ENCODE measurements around the gene CARD6.

Gene CARD6

DNA sequence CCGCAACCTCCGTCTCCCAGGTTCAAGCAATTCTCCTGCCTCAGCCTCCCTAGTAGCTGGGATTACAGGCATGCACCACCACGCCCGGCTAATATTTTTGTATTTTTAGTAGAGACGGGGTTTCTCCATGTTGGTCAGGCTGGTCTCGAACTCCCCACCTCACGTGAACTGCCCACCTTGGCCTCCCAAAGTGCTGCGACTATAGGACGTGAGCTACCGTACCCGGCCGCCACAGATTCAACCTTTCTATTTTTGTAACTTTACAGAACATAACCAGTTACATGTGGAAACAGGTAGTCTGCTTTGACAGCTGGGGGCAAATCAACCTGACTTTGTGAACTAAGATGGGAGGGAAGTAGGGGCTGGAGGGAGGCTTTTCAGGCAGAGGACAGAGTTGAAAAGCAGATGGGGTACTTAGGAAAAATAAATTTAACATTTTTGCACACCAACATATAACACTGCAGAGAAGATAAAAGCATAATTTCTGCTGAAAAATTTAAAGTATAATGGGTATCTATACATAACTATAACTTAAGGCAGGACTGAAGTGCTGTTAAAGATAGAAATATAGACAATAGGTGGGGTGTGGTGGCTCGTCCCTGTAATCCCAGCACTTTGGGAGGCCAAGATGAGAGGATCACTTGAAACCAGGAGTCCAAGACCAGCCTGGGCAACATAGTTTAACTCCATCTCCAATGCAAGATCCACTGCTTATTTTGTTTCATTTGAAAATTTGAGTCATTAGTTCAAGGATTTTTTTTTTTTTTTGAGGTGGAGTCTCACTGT, 11.2 kb upstream of the CARD6 start:
- Histone ChIP-seq H3K9me3 (ENCODE audit: insufficient read depth, low read depth, low read length) (no peaks in the 10 kb centered on the region), H3K4me1 (ENCODE audit: insufficient read depth, low read length) (peaks cover 18% of the 10 kb centered on the region), H3K9ac (ENCODE audit: low read depth, low read length) (no peak overlapping the region), H3K27ac (ENCODE audit: low read length) (no peak overlapping the region), H3K36me3 (ENCODE audit: insufficient read depth, low read depth, low read length) (peaks cover 86% of the 10 kb centered on the region), H3K4me3 (ENCODE audit: low read length) (no peak overlapping the region), H3K27me3 (ENCODE audit: insufficient read depth, low read length) (no peaks in the 10 kb centered on the region)

GRCh38 chr5:40831346-40832210, 9.6 kb upstream of the CARD6 start:
- no peaks in the 10 kb centered on the region for H3K27me3 ChIP-seq (ENCODE audit: insufficient read depth, low read length)
- H3K9ac ChIP-seq (ENCODE audit: low read depth, low read length) = peak overlapping the region; percentile 35; the same call in 1 of the 2 replicates
- peaks cover 18% of the 10 kb centered on the region for H3K4me1 ChIP-seq (ENCODE audit: insufficient read depth, low read length)
- no peak overlapping the region for H3K27ac ChIP-seq (ENCODE audit: low read length)
- peak overlapping the region; percentile 86 for H3K4me3 ChIP-seq (ENCODE audit: low read length)
- H3K36me3 ChIP-seq (ENCODE audit: insufficient read depth, low read depth, low read length) = peaks cover 83% of the 10 kb centered on the region
- H3K9me3 ChIP-seq (ENCODE audit: insufficient read depth, low read depth, low read length) = no peaks in the 10 kb centered on the region

DNA sequence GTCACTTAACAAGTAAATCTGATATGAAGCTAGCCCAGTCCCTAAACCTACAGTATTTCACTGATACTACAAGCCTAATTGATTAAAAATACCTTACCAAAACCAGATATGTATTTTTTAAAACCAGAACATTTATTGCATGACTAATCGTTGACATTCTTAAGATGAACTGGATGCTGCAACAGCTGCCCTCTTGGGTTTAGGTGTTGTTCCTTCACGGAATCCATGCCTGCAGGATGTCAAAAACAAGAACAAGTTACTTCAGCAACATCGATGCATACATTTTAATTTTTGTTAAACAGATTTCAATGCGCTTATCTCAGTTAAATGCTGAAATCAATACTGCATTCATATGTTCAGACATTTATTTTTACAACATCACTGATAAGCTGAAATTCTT, 8.8 kb upstream of the CARD6 start:
- Histone ChIP-seq H3K9ac (ENCODE audit: low read depth, low read length) (peak overlapping the region; percentile 99; the same call in 1 of the 2 replicates), H3K27me3 (ENCODE audit: insufficient read depth, low read length) (no peaks in the 10 kb centered on the region), H3K36me3 (ENCODE audit: insufficient read depth, low read depth, low read length) (peaks cover 75% of the 10 kb centered on the region), H3K9me3 (ENCODE audit: insufficient read depth, low read depth, low read length) (no peaks in the 10 kb centered on the region), H3K27ac (ENCODE audit: low read length) (no peak overlapping the region), H3K4me1 (ENCODE audit: insufficient read depth, low read length) (peaks cover 18% of the 10 kb centered on the region), H3K4me3 (ENCODE audit: low read length) (peak overlapping the region; percentile 86)

- no peaks in the 10 kb centered on the region for H3K27me3 ChIP-seq (ENCODE audit: insufficient read depth, low read length)
- H3K4me1 ChIP-seq (ENCODE audit: insufficient read depth, low read length) = peaks cover 18% of the 10 kb centered on the region
- H3K36me3 ChIP-seq (ENCODE audit: insufficient read depth, low read depth, low read length) = peaks cover 61% of the 10 kb centered on the region
- no peak overlapping the region for H3K27ac ChIP-seq (ENCODE audit: low read length)
- peak overlapping the region; percentile 86 for H3K4me3 ChIP-seq (ENCODE audit: low read length)
- no peaks in the 10 kb centered on the region for H3K9me3 ChIP-seq (ENCODE audit: insufficient read depth, low read depth, low read length)
- peak overlapping the region; percentile 99 for H3K9ac ChIP-seq (ENCODE audit: low read depth, low read length)
Measured at GRCh38 chr5:40833712-40834229, 7.4 kb upstream of the CARD6 start.

- no peaks in the 10 kb centered on the region for H3K27me3 ChIP-seq (ENCODE audit: insufficient read depth, low read length)
- peak overlapping the region; percentile 86 for H3K4me3 ChIP-seq (ENCODE audit: low read length)
- H3K36me3 ChIP-seq (ENCODE audit: insufficient read depth, low read depth, low read length) = peaks cover 54% of the 10 kb centered on the region
- peak overlapping the region; percentile 99 for H3K9ac ChIP-seq (ENCODE audit: low read depth, low read length)
- H3K4me1 ChIP-seq (ENCODE audit: insufficient read depth, low read length) = peaks cover 18% of the 10 kb centered on the region
- H3K9me3 ChIP-seq (ENCODE audit: insufficient read depth, low read depth, low read length) = no peaks in the 10 kb centered on the region
- peak overlapping the region; percentile 98 for H3K27ac ChIP-seq (ENCODE audit: low read length)
Measured at GRCh38 chr5:40834391-40834848, 6.7 kb upstream of the CARD6 start.

- peak within 1 kb of the TSS; percentile 86 for H3K4me3 ChIP-seq (ENCODE audit: low read length)
- H3K9ac ChIP-seq (ENCODE audit: low read depth, low read length) = peak within 1 kb of the TSS; percentile 99
- no peaks in the 10 kb centered on the region for H3K27me3 ChIP-seq (ENCODE audit: insufficient read depth, low read length)
- H3K9me3 ChIP-seq (ENCODE audit: insufficient read depth, low read depth, low read length) = no peaks in the 10 kb centered on the region
- peaks cover 47% of the 10 kb centered on the region for H3K36me3 ChIP-seq (ENCODE audit: insufficient read depth, low read depth, low read length)
- peaks cover 18% of the 10 kb centered on the region for H3K4me1 ChIP-seq (ENCODE audit: insufficient read depth, low read length)
- peak within 1 kb of the TSS; percentile 98 for H3K27ac ChIP-seq (ENCODE audit: low read length)
Measured at GRCh38 chr5:40834849-40835787, 6.0 kb upstream of the CARD6 start, which contains the start of gene RPL37. TSS of gene RPL37 (minus strand) at chr5:40835222. CDS start at chr5:40835185, 37 bp downstream.

DNA sequence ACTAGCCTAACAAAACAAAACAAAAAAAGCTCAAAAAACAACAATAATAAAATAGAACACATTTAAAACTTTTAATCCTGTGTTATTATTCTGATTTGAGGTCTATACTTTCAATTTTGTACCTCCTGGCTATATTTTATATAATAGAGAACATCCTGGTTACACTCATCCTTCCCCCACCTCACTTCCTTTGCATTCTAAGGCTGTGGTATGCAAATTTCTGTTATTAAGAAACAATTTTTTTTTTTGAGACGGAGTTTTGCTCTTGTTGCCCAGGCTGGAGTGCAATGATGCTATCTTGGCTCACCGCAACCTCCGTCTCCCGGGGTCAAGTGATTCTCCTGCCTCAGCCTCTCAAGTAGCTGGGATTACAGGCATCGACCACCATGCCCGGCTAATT, 3.1 kb upstream of the CARD6 start:
- H3K27me3 ChIP-seq (ENCODE audit: insufficient read depth, low read length) = no peaks in the 10 kb centered on the region
- peaks cover 17% of the 10 kb centered on the region for H3K36me3 ChIP-seq (ENCODE audit: insufficient read depth, low read depth, low read length)
- H3K9ac ChIP-seq (ENCODE audit: low read depth, low read length) = no peak overlapping the region
- no peak overlapping the region for H3K4me3 ChIP-seq (ENCODE audit: low read length)
- no peak overlapping the region for H3K27ac ChIP-seq (ENCODE audit: low read length)
- peaks cover 17% of the 10 kb centered on the region; the same call in 1 of the 2 replicates for H3K4me1 ChIP-seq (ENCODE audit: insufficient read depth, low read length)
- no peaks in the 10 kb centered on the region for H3K9me3 ChIP-seq (ENCODE audit: insufficient read depth, low read depth, low read length)

DNA sequence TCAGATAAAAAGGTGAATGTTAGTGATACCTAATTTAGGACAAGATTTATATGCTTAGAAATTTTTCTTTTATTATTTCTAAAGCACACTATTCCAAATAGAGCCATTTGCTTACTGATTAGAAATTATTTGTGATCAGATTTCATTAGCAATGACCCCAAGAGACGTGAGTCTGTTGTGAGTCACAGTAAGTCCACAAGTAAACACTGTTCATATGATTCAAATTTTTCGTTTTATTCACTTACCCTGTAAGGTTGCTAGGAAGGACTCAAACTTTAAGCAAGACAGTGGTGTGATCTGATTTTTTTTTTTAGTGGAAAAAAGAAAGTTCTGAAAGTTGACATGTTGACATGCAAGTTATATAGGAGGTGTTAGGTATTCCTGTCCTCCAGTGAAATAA, 1.2 kb downstream of the CARD6 start:
- Histone ChIP-seq H3K27me3 (ENCODE audit: insufficient read depth, low read length) (no peaks in the 10 kb centered on the region), H3K9me3 (ENCODE audit: insufficient read depth, low read depth, low read length) (no peaks in the 10 kb centered on the region), H3K36me3 (ENCODE audit: insufficient read depth, low read depth, low read length) (no peaks in the 10 kb centered on the region), H3K4me3 (ENCODE audit: low read length) (no peak overlapping the region), H3K9ac (ENCODE audit: low read depth, low read length) (no peak overlapping the region), H3K4me1 (ENCODE audit: insufficient read depth, low read length) (peaks cover 12% of the 10 kb centered on the region; the same call in 1 of the 2 replicates), H3K27ac (ENCODE audit: low read length) (no peak overlapping the region)

DNA sequence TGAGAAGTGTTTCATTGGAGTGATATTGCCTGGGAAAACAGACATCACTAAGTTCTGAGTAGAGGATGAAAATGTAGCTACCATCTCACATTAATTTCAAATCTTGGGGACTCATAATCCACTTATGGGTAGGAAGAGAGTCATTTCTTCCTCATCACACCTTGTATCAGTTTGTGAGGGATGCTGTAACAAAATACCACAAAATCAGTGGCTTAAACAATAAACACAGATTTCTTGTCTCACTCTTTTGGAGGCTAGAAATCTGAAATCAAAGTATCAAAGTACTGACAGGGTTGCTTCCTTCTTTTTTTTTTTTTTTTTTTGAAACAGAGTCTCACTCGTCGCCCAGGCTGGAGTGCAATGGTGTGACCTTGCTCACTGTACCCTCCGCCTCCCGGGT, 3.4 kb downstream of the CARD6 start:
- H3K4me3 ChIP-seq (ENCODE audit: low read length) = no peak overlapping the region
- no peaks in the 10 kb centered on the region for H3K27me3 ChIP-seq (ENCODE audit: insufficient read depth, low read length)
- H3K36me3 ChIP-seq (ENCODE audit: insufficient read depth, low read depth, low read length) = no peaks in the 10 kb centered on the region
- no peak overlapping the region for H3K27ac ChIP-seq (ENCODE audit: low read length)
- H3K9me3 ChIP-seq (ENCODE audit: insufficient read depth, low read depth, low read length) = no peaks in the 10 kb centered on the region
- no peak overlapping the region for H3K9ac ChIP-seq (ENCODE audit: low read depth, low read length)
- H3K4me1 ChIP-seq (ENCODE audit: insufficient read depth, low read length) = peaks cover 12% of the 10 kb centered on the region; the same call in 1 of the 2 replicates

DNA sequence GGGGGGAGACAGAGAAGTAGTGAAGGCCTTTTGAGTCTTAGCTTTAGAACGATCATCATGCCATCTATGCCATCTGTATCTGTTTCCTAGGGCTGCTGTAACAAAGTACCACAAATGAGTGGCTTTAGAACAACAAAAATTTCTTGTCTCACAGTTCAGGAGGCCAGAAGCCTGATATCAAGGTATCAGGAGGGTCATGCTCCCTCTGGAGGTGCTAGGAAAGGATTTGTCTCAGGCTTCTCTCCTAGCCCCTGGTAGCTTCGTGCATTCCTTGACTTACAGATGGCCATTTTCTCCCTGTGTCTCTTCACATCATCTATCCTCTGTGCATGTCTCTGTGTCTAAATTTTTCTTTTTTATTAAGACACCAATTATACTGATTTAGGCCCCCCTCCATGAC, 5.2 kb downstream of the CARD6 start:
- peaks cover 7% of the 10 kb centered on the region; the same call in 1 of the 2 replicates for H3K4me1 ChIP-seq (ENCODE audit: insufficient read depth, low read length)
- H3K9me3 ChIP-seq (ENCODE audit: insufficient read depth, low read depth, low read length) = no peaks in the 10 kb centered on the region
- no peak overlapping the region for H3K27ac ChIP-seq (ENCODE audit: low read length)
- H3K27me3 ChIP-seq (ENCODE audit: insufficient read depth, low read length) = no peaks in the 10 kb centered on the region
- no peak overlapping the region for H3K9ac ChIP-seq (ENCODE audit: low read depth, low read length)
- H3K4me3 ChIP-seq (ENCODE audit: low read length) = no peak overlapping the region
- H3K36me3 ChIP-seq (ENCODE audit: insufficient read depth, low read depth, low read length) = no peaks in the 10 kb centered on the region

DNA sequence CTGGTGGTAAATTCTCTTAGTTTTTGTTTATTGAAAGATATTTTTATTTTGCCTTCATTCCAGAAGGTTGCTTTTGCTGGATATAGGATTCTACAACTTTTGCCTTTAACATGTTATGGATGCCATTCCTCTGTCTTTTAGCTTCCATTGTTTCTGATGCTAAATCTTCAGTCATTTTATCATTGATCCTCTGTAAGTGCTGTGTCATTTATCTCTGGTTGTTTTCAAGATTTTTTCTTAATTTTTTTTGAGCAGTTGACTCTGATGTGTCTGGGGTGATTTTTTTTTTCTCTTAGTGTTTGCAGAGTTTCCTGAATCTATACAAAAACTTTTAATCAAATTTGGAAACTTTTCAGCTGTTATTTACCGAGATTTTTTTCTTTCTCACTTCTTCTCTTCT, 6.4 kb downstream of the CARD6 start:
- Histone ChIP-seq H3K36me3 (ENCODE audit: insufficient read depth, low read depth, low read length) (no peaks in the 10 kb centered on the region), H3K27ac (ENCODE audit: low read length) (no peak overlapping the region), H3K9ac (ENCODE audit: low read depth, low read length) (no peak overlapping the region)

More for the DNA sequence above, 6.4 kb downstream of the CARD6 start:
- Histone ChIP-seq H3K9me3 (ENCODE audit: insufficient read depth, low read depth, low read length) (no peaks in the 10 kb centered on the region), H3K27me3 (ENCODE audit: insufficient read depth, low read length) (no peaks in the 10 kb centered on the region), H3K4me1 (ENCODE audit: insufficient read depth, low read length) (no peaks in the 10 kb centered on the region), H3K4me3 (ENCODE audit: low read length) (no peak overlapping the region)
